IPS-20b (cell line): ENCODE data around the gene XPNPEP1.

ENCODE experiments used
- H3K27ac ChIP-seq: one replicate; pipeline ENCODE4 v1.5.1; 2013; ENCODE audit warnings: low read length
- H3K27me3 ChIP-seq: 2 replicates; pipeline ENCODE4 v1.6.1; 2013; ENCODE audit warnings: mild to moderate bottlenecking, low read length, inconsistent platforms; ENCODE audit not compliant: insufficient read depth
- H3K36me3 ChIP-seq: 2 replicates; pipeline ENCODE4 v1.6.1; 2013; ENCODE audit warnings: low read depth, mild to moderate bottlenecking, inconsistent platforms, low read length, moderate library complexity; ENCODE audit not compliant: insufficient read depth
- H3K4me1 ChIP-seq: 2 replicates; pipeline ENCODE4 v1.6.1; 2013; ENCODE audit warnings: mild to moderate bottlenecking, control low read depth, inconsistent platforms, low read length, moderate library complexity; ENCODE audit not compliant: insufficient read depth
- H3K4me3 ChIP-seq: 2 replicates; pipeline ENCODE4 v1.5.1; 2013; ENCODE audit warnings: mild to moderate bottlenecking, low read length, inconsistent platforms
- H3K9ac ChIP-seq: 2 replicates; pipeline ENCODE4 v1.6.1; 2013; ENCODE audit warnings: low read depth, mild to moderate bottlenecking, inconsistent platforms, low read length, moderate library complexity
- H3K9me3 ChIP-seq: 2 replicates; pipeline ENCODE4 v1.6.1; 2013; ENCODE audit warnings: mild to moderate bottlenecking, low read depth, low read length, inconsistent platforms; ENCODE audit not compliant: insufficient read depth

XPNPEP1 gene

GRCh38 chr10:109961174-109962001, 38.1 kb upstream of the XPNPEP1 start:
- Histone ChIP-seq H3K9ac (peak overlapping the region; percentile 11; the same call in 1 of the 2 replicates), H3K9me3 (no peaks in the 10 kb centered on the region)

DNA sequence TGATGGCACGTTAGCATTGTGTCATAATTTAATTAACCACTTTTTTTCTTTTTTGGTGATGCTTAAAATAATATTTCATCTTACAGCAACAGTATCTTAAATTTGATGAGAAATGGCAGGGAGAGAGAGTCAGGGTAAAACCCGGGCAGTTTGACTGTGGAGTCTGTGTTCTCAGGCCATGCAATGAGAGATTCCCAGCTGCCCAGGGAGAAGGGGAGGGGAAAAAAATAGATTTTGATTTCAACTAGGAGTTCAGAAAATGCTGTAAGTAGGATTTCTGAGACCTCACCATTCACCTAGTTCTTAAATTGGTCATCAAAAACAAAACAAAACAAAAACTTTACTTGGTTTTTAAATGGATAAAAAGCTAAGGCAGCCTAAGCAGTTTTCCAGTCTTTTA, 37.4 kb upstream of the XPNPEP1 start:
- Histone ChIP-seq H3K9ac (peak overlapping the region; percentile 11; the same call in 1 of the 2 replicates), H3K4me3 (no peak overlapping the region), H3K36me3 (no peaks in the 10 kb centered on the region), H3K27ac (no peak overlapping the region), H3K9me3 (no peaks in the 10 kb centered on the region), H3K27me3 (no peaks in the 10 kb centered on the region), H3K4me1 (peaks cover 21% of the 10 kb centered on the region)

More at GRCh38 chr10:109961174-109962001, 38.1 kb upstream of the XPNPEP1 start:
- Histone ChIP-seq H3K27ac (no peak overlapping the region), H3K4me3 (0 out of 2 replicates have a peak overlapping the region, but pooled peaks have one; percentile 3), H3K36me3 (no peaks in the 10 kb centered on the region), H3K27me3 (no peaks in the 10 kb centered on the region), H3K4me1 (peaks cover 21% of the 10 kb centered on the region)

DNA sequence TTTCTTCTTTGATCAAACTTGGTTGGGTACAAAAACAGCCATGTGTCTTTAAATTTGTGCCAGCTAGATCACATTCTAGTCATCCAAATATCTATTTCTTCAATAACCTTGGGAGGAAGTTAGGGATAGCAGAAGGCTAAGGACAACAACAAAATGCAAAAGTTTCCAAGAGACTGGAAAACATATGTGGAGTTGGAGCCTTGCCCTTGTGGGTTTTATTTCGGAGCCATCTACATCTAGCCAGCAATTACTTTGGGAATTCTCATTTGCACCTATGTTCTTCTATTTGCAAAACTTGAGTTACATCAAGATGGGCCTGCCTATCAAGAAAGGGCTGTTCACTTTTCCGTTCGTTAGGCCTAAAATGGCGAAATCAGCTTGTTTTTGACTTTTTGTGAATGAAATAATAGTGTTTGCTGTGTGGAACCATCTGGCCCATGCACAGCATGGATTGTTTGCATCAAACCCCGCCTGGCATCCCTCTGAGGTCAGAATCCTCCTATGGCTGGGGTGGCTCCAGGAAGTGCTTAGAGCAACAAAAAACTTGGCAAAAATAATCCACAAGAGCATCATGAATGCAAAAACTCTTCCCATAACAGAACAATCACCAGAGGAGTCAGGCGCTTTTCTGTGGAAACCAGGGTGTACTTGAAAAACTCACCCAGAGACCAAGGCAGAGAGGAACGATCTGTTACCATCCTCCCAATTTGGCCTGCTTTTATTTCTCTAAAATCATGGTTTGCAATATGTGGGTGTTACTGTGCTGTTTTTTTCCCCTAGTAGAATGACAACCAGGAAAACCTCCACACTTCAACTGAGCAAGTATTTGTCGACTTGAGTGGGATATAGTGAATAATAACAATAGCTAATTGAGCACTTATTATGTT, 36.2 kb upstream of the XPNPEP1 start:
- Histone ChIP-seq H3K27ac (no peak overlapping the region), H3K4me3 (no peak overlapping the region), H3K36me3 (no peaks in the 10 kb centered on the region), H3K4me1 (peaks cover 21% of the 10 kb centered on the region), H3K9me3 (no peaks in the 10 kb centered on the region), H3K27me3 (no peaks in the 10 kb centered on the region), H3K9ac (no peak overlapping the region)

- no peaks in the 10 kb centered on the region for H3K27me3 ChIP-seq
- H3K36me3 ChIP-seq: no peaks in the 10 kb centered on the region
- no peak overlapping the region for H3K27ac ChIP-seq
- no peaks in the 10 kb centered on the region for H3K9me3 ChIP-seq
- peaks cover 21% of the 10 kb centered on the region for H3K4me1 ChIP-seq
- no peak overlapping the region for H3K9ac ChIP-seq
- H3K4me3 ChIP-seq: no peak overlapping the region
Observed at GRCh38 chr10:109958059-109958458, 34.7 kb upstream of the XPNPEP1 start.

GRCh38 chr10:109957092-109957797, 33.9 kb upstream of the XPNPEP1 start:
- Histone ChIP-seq H3K27me3 (no peaks in the 10 kb centered on the region), H3K9me3 (no peaks in the 10 kb centered on the region), H3K4me3 (no peak overlapping the region), H3K27ac (no peak overlapping the region), H3K36me3 (no peaks in the 10 kb centered on the region), H3K4me1 (peaks cover 16% of the 10 kb centered on the region), H3K9ac (no peak overlapping the region)

GRCh38 chr10:109956454-109957091, 33.3 kb upstream of the XPNPEP1 start:
- Histone ChIP-seq H3K4me3 (no peak overlapping the region), H3K9ac (no peak overlapping the region), H3K9me3 (no peaks in the 10 kb centered on the region), H3K27me3 (no peaks in the 10 kb centered on the region), H3K4me1 (peaks cover 10% of the 10 kb centered on the region; the same call in 1 of the 2 replicates), H3K36me3 (no peaks in the 10 kb centered on the region), H3K27ac (no peak overlapping the region)

- H3K36me3 ChIP-seq: no peaks in the 10 kb centered on the region
- H3K4me1 ChIP-seq: no peaks in the 10 kb centered on the region
- no peak overlapping the region for H3K27ac ChIP-seq
- no peaks in the 10 kb centered on the region for H3K9me3 ChIP-seq
- no peak overlapping the region for H3K9ac ChIP-seq
- H3K27me3 ChIP-seq: no peaks in the 10 kb centered on the region
- no peak overlapping the region for H3K4me3 ChIP-seq
Observed at GRCh38 chr10:109953766-109954165, 30.5 kb upstream of the XPNPEP1 start.

DNA sequence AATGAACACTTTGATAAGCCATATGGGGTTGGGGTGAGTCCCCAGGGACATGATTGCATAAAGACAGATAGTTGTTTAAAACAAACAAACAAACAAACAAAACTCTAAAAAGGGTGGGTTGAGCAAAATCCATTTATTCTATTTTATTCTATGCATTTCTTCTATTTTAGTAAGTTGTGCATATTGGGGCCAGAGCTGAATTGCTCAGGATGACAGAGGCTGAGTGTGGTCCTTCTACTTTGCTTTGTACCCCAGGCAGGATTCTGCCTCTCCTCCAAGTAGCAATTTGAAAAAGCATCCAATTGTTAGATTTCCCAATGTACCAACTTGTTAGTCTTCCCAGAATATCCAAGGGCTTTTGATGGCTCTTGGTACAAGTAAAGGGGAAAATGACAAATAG, 29.2 kb upstream of the XPNPEP1 start:
- Histone ChIP-seq H3K9ac (no peak overlapping the region), H3K9me3 (no peaks in the 10 kb centered on the region), H3K4me3 (no peak overlapping the region), H3K27ac (no peak overlapping the region), H3K4me1 (no peaks in the 10 kb centered on the region), H3K27me3 (no peaks in the 10 kb centered on the region), H3K36me3 (no peaks in the 10 kb centered on the region)

DNA sequence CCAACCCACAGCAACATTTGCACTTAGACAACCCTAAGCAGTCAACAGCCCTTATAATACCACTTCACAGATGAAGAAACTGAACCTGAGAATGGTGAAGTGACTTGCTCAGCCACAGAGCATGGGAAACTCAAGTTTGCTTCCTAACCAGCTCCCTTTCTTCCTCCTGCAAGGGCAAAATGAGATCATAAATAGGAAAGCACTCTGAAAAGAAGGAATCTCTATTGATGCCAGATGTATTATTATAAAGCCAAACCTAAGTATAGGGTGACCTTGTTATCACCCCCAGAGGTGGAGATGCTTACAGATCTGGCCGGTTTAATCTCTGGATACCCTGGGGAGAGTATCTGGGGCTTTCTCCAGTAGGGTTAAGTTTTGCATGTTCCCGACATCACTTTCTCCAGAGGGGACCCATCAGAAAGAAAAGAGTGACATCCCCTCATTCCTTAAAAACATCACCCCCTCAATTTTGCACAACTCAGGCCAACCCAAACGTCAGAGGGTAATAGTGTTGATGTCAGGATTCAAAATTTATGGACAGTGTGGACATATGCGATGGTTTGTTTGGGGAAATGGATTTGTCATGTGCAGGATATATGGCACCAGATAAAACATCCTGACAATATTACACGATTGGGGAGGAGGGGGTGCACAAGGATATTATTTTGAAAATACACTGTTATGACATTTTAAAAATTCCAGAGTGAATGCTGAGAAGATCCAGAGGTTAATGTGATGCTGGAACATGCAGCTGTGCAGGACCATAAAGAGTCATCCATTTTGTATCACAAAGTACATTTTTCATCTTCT, 24.0 kb upstream of the XPNPEP1 start:
- H3K27ac ChIP-seq: no peak overlapping the region
- H3K4me3 ChIP-seq: no peak overlapping the region
- no peaks in the 10 kb centered on the region for H3K9me3 ChIP-seq
- no peak overlapping the region for H3K9ac ChIP-seq
- no peaks in the 10 kb centered on the region for H3K4me1 ChIP-seq
- no peaks in the 10 kb centered on the region for H3K36me3 ChIP-seq
- H3K27me3 ChIP-seq: no peaks in the 10 kb centered on the region

DNA sequence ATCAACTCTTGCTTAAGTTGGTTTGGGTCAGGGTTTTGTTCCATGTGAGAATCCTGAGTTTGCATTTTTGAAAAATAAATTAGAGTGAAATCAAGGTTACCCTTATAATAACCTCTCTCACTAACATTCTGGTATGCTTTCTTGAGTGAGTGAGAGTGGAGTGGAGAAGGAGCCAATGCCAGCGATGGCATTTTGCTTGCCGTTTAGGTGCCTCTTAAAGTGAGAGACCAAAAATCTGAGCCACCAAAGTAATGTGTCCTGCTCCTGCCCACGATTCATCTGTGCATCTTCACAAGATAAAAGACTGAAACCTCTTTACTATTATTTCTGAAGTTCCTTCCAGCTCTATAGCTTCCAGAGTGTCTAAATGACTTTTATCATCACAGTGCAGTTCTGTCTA, 23.4 kb upstream of the XPNPEP1 start:
- no peaks in the 10 kb centered on the region for H3K27me3 ChIP-seq
- H3K27ac ChIP-seq: no peak overlapping the region
- no peak overlapping the region for H3K4me3 ChIP-seq
- no peaks in the 10 kb centered on the region for H3K9me3 ChIP-seq
- no peaks in the 10 kb centered on the region for H3K36me3 ChIP-seq
- H3K4me1 ChIP-seq: no peaks in the 10 kb centered on the region
- H3K9ac ChIP-seq: no peak overlapping the region
